Measurements from ENCODE around the gene AMDHD2. TPM values are rescaled to one million over a fixed set of nuclear protein-coding genes. Genes with fewer than 3 reads are reported as not detected.
A peak's percentile ranks its signal among the peaks of the same experiment; 100 is the strongest.

AMDHD2 gene
- total RNA-seq, 1 donor from 2014 or later = 9.3 TPM

- Histone ChIP-seq H3K27me3 (ENCODE audit: low read depth) (no peaks in the 10 kb centered on the region), H3K4me1 (peaks cover 62% of the 10 kb centered on the region), H3K4me3 (no peak overlapping the region), H3K9me3 (replicated peaks) (no peaks in the 10 kb centered on the region), H3K27ac (replicated peaks) (peak overlapping the region; percentile 84), H3K36me3 (peaks cover 7% of the 10 kb centered on the region)
- no peak for DNase-seq
- intact Hi-C loops (cut with micrococcal nuclease) = no loop called here
- no peak for TF ChIP-seq CTCF (IDR thresholded peaks at IDR 0.05; ENCODE audit: borderline replicate concordance)
Measured at GRCh38 chr16:2499454-2499853, 20.7 kb upstream of the AMDHD2 start.

- intact Hi-C loops (cut with micrococcal nuclease) = no loop called here
- peaks cover 66% of the 10 kb centered on the region for H3K4me1 ChIP-seq
- no peak overlapping the region for H3K27ac ChIP-seq (replicated peaks)
- H3K36me3 ChIP-seq = peaks cover 7% of the 10 kb centered on the region
- H3K9me3 ChIP-seq (replicated peaks) = no peaks in the 10 kb centered on the region
- TF ChIP-seq CTCF (IDR thresholded peaks at IDR 0.05; ENCODE audit: borderline replicate concordance) = no peak
- DNase-seq = no peak
- H3K27me3 ChIP-seq (ENCODE audit: low read depth) = no peaks in the 10 kb centered on the region
- no peak overlapping the region for H3K4me3 ChIP-seq
Measured at GRCh38 chr16:2499890-2500429, 20.2 kb upstream of the AMDHD2 start.

DNA sequence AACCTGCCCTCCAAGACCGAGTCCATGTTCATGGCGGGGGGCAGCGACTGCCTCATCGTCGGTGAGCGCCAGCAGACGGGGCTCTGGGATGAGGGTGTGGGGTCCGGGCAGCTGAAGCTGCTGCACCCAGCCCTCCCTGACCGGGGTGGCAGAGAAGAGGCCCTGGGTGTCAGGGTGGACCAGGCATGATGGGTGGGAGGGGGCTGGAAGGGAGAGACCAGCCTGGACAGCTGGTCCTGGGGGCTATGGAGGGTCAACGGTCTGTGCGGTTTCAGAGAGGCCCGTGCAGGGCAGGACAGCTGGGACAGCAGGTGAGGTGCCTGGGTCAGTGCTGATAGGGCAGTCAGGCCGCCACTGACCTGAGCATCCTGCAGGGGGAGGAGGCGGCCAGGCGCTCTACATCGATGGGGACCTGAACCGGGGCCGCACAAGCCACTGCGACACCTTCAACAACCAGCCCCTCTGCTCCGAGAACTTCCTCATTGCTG is 19.7 kb upstream of the AMDHD2 start:
- no peaks in the 10 kb centered on the region for H3K9me3 ChIP-seq (replicated peaks)
- H3K4me3 ChIP-seq = no peak overlapping the region
- H3K27ac ChIP-seq (replicated peaks) = no peak overlapping the region
- DNase-seq = no peak
- H3K4me1 ChIP-seq = peaks cover 72% of the 10 kb centered on the region
- intact Hi-C loops (cut with micrococcal nuclease) = no loop called here
- H3K27me3 ChIP-seq (ENCODE audit: low read depth) = no peaks in the 10 kb centered on the region
- no peak for TF ChIP-seq CTCF (IDR thresholded peaks at IDR 0.05; ENCODE audit: borderline replicate concordance)
- H3K36me3 ChIP-seq = peaks cover 7% of the 10 kb centered on the region

DNA sequence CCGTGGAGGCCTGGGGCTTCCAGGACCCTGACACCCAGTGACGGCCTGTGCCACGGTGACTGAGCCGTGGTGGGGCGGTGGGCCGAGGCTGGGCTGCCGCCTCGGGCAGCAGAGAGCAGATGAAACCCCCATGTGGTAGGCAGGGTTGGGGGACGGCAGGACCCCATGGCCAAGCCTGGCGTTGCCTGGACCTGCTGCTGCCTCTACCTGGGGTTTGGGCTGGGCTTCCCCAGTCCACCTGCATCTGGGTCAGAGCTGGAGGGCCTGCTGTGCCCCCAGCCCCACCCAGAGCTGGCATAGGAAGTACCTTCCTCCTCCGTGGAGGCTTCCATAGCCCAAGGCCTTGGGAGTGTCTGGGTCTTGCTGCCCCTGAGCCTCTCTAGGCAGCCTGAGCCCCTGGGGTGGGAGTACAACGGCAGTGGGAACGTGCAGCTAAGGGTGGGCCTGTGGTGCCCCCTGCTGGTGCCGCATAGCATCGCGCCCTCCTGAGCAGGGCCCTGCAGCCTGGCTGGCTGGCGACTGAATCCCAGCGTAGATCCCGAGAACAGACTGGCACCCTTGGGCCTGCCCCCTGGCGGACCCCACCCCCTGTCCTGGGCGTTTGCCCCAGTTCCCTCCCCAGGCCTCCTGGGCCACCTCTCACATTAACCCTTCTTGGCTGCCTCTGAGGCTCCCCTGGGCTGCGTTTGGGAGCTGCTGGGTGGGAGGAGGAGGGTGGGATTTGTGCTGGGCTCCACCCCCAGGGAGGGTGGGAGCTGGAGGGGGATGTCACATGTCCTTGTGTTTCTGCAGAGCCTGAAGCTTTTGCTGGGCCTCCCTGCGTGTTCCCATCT is 19.0 kb upstream of the AMDHD2 start:
- Histone ChIP-seq H3K9me3 (replicated peaks) (no peaks in the 10 kb centered on the region), H3K27ac (replicated peaks) (peak overlapping the region; percentile 65), H3K4me1 (peaks cover 77% of the 10 kb centered on the region), H3K27me3 (ENCODE audit: low read depth) (no peaks in the 10 kb centered on the region), H3K36me3 (peaks cover 5% of the 10 kb centered on the region), H3K4me3 (peak overlapping the region; percentile 51)
- intact Hi-C loops (cut with micrococcal nuclease) = no loop called here
- TF ChIP-seq CTCF (IDR thresholded peaks at IDR 0.05; ENCODE audit: borderline replicate concordance) = peak; percentile 99
- DNase-seq = peak; percentile 87

- no peaks in the 10 kb centered on the region for H3K9me3 ChIP-seq (replicated peaks)
- peaks cover 70% of the 10 kb centered on the region for H3K4me1 ChIP-seq
- H3K4me3 ChIP-seq = peak overlapping the region; percentile 51
- peak overlapping the region; percentile 65 for H3K27ac ChIP-seq (replicated peaks)
- TF ChIP-seq CTCF (IDR thresholded peaks at IDR 0.05; ENCODE audit: borderline replicate concordance) = no peak
- H3K27me3 ChIP-seq (ENCODE audit: low read depth) = no peaks in the 10 kb centered on the region
- H3K36me3 ChIP-seq = no peaks in the 10 kb centered on the region
- DNase-seq = no peak
- intact Hi-C loops (cut with micrococcal nuclease) = no loop called here
Measured at GRCh38 chr16:2501946-2502895, 17.9 kb upstream of the AMDHD2 start.

All from left ventricle myocardium inferior (tissue), 1 donor.